Natural killer cell (primary cell): Measurements from ENCODE around the gene HIVEP3. TPM values are rescaled to one million over a fixed set of nuclear protein-coding genes. Genes with fewer than 3 reads are reported as not detected.
A peak's percentile ranks its signal among the peaks of the same experiment; 100 is the strongest.

Experiments used
- ATAC-seq, 3 donors: fragments of 150-1000 bp in 2 of 3; fragments of 200-7000 bp in 1 of 3; cut with Tn5 transposase; 1 replicate in 1 of 3; 2 replicates in 2 of 3; pipeline ENCODE4 v1.10.0; 2021; ENCODE audit warnings: mild to moderate bottlenecking in 2 of 3, moderate library complexity in 2 of 3
- DNase-seq, 2 donors: peaks; one replicate each; pipeline versions ENCODE4 v3.0.0 to v3.0.0-alpha.2; 2013 to 2021; ENCODE audit warnings: mixed read lengths in 1 of 2
- H3K27ac ChIP-seq: one replicate; pipeline ENCODE4 v1.5.1; 2013; ENCODE audit warnings: mild to moderate bottlenecking, low read length
- H3K27me3 ChIP-seq: one replicate; pipeline ENCODE4 v1.6.1; 2013; ENCODE audit warnings: low read length; ENCODE audit not compliant: control insufficient read depth, insufficient read depth
- H3K36me3 ChIP-seq: one replicate; pipeline ENCODE4 v1.6.1; 2013; ENCODE audit warnings: low read length; ENCODE audit not compliant: control insufficient read depth, insufficient read depth
- H3K4me1 ChIP-seq: one replicate; pipeline ENCODE4 v1.6.1; 2013; ENCODE audit warnings: low read length; ENCODE audit not compliant: control insufficient read depth, insufficient read depth
- H3K4me3 ChIP-seq: one replicate; pipeline ENCODE4 v1.5.1; 2013; ENCODE audit warnings: low read length
- H3K9me3 ChIP-seq: one replicate; pipeline ENCODE4 v1.6.1; 2013; ENCODE audit warnings: low read length; ENCODE audit not compliant: control insufficient read depth, insufficient read depth
- H3K27ac Mint-ChIP-seq, 2 donors: one replicate each; pipeline ENCODE4 v1.8.0; 2022; ENCODE audit warnings: mild to moderate bottlenecking in 2 of 2, mixed read lengths in 2 of 2, moderate library complexity in 1 of 2
- H3K27me3 Mint-ChIP-seq, 2 donors: one replicate each; pipeline ENCODE4 v1.8.0; 2022; ENCODE audit warnings: low read depth in 2 of 2, mixed read lengths in 2 of 2
- H3K36me3 Mint-ChIP-seq: one replicate; pipeline ENCODE4 v1.8.0; 2022; ENCODE audit warnings: mixed read lengths
- H3K4me1 Mint-ChIP-seq, 2 donors: one replicate each; pipeline ENCODE4 v1.8.0; 2022; ENCODE audit warnings: mixed read lengths in 2 of 2
- H3K4me3 Mint-ChIP-seq: one replicate; pipeline ENCODE4 v1.8.0; 2022; ENCODE audit warnings: mild to moderate bottlenecking, moderate library complexity, mixed read lengths
- H3K9me3 Mint-ChIP-seq, 2 donors: one replicate each; pipeline ENCODE4 v1.8.0; 2022; ENCODE audit warnings: mixed read lengths in 2 of 2
- CTCF ChIP-seq: fragments of 200-600 bp; IDR thresholded peaks from one replicate; pipeline ENCODE4 v1.8.0; 2022; ENCODE audit warnings: antibody characterized with exemption
- WGBS: methylation state at CpG from one replicate; pipeline ENCODE4 v1.1.7; 2013; ENCODE audit warnings: missing lambda C conversion rate; ENCODE audit not compliant: insufficient coverage; 5-methylcytosine and 5-hydroxymethylcytosine counted together
- intact Hi-C: fragments of 100-400 bp; cut with micrococcal nuclease; formaldehyde crosslinking; loops from one replicate; pipeline ENCODE4 v1.14.2; 2022
- total RNA-seq, 4 donors: library from RNA; stranded (reverse); fragments of 120-200 nt in 1 of 4; gene quantifications; one replicate each; pipeline versions ENCODE4 v1.2.3 to v1.2.4, GENCODE V29; 2013 to 2022

Gene HIVEP3
- total RNA-seq, 3 donors from 2014 or later (not counting 1 experiment from before 2014, with no cell fraction given) = 26.2 to 35.2 (median 29.8) TPM

- no peak overlapping the region for H3K27ac ChIP-seq
- H3K27ac Mint-ChIP-seq = no peak overlapping the region
- peaks cover 3 to 4% of the 10 kb centered on the region in 2 donors for H3K4me1 Mint-ChIP-seq
- no peak overlapping the region for H3K4me3 Mint-ChIP-seq
- ATAC-seq = no peak
- peaks cover 10% of the 10 kb centered on the region for H3K4me1 ChIP-seq
- TF ChIP-seq CTCF = no peak
- 90% methylated on average over 5 of the region's 5 CpGs for WGBS
- no peak for DNase-seq
- H3K9me3 ChIP-seq = no peaks in the 10 kb centered on the region
- no peak overlapping the region for H3K4me3 ChIP-seq
- no peaks in the 10 kb centered on the region for H3K9me3 Mint-ChIP-seq
- no peaks in the 10 kb centered on the region for H3K36me3 Mint-ChIP-seq
- H3K27me3 ChIP-seq = peaks cover 3% of the 10 kb centered on the region
- H3K36me3 ChIP-seq = no peaks in the 10 kb centered on the region
- intact Hi-C loops = no loop called here
- peaks cover 24% of the 10 kb centered on the region in 2 donors for H3K27me3 Mint-ChIP-seq
Observed at GRCh38 chr1:41493117-41493536, 425.6 kb downstream of the HIVEP3 start.

- no peaks in the 10 kb centered on the region for H3K36me3 ChIP-seq
- no peaks in the 10 kb centered on the region for H3K36me3 Mint-ChIP-seq
- no peak overlapping the region for H3K27ac ChIP-seq
- H3K27me3 Mint-ChIP-seq = peaks cover 20 to 24% of the 10 kb centered on the region in 2 donors
- H3K27me3 ChIP-seq = peaks cover 3% of the 10 kb centered on the region
- no peak overlapping the region for H3K4me3 ChIP-seq
- peak; percentile 19 for TF ChIP-seq CTCF
- 57% methylated on average over 7 of the region's 7 CpGs for WGBS
- DNase-seq = peak in 1 of 2 donors; percentile 43
- no peaks in the 10 kb centered on the region for H3K9me3 Mint-ChIP-seq
- no peak overlapping the region for H3K27ac Mint-ChIP-seq
- no peak overlapping the region for H3K4me3 Mint-ChIP-seq
- H3K4me1 ChIP-seq = peaks cover 10% of the 10 kb centered on the region
- ATAC-seq = no peak
- intact Hi-C loops = no loop called here
- no peaks in the 10 kb centered on the region for H3K9me3 ChIP-seq
- H3K4me1 Mint-ChIP-seq = peaks cover 3 to 4% of the 10 kb centered on the region in 2 donors
Observed at GRCh38 chr1:41492341-41492848, 426.3 kb downstream of the HIVEP3 start.

- ATAC-seq (no peak), DNase-seq (no peak)
- intact Hi-C loops = no loop called here
- Mint-ChIP-seq H3K27me3 (peaks cover 26 to 30% of the 10 kb centered on the region in 2 donors), H3K9me3 (no peaks in the 10 kb centered on the region), H3K27ac (no peak overlapping the region), H3K36me3 (no peaks in the 10 kb centered on the region), H3K4me1 (peaks cover 4 to 11% of the 10 kb centered on the region in 2 donors), H3K4me3 (no peak overlapping the region)
- no peak overlapping the region for H3K4me3 ChIP-seq
- TF ChIP-seq CTCF = no peak
- no peaks in the 10 kb centered on the region for H3K36me3 ChIP-seq
- H3K27me3 ChIP-seq = peaks cover 2% of the 10 kb centered on the region
- WGBS = 80% methylated on average over 2 of the region's 2 CpGs
- no peak overlapping the region for H3K27ac ChIP-seq
- no peaks in the 10 kb centered on the region for H3K9me3 ChIP-seq
- peaks cover 4% of the 10 kb centered on the region for H3K4me1 ChIP-seq
Observed at GRCh38 chr1:41490911-41491310, 427.8 kb downstream of the HIVEP3 start.

DNA sequence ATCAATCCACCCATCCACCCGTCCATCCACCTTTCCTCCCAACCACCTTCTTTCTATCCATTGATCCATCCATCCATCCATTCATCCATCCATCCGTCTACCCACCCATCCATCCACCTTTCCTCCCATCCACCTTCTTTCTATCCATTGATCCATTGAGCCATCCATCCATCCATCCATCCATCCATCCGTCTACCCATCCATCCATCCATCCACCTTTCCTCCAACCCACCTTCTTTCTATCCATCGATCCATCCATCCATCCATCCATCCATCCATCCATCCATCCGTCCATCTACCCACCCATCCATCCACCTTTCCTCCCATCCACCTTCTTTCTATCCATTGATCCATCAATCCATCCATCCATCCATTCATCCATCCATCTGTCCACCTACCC, 429.2 kb downstream of the HIVEP3 start:
- H3K4me1 Mint-ChIP-seq = peaks cover 0 to 7% of the 10 kb centered on the region in 2 donors
- H3K27me3 Mint-ChIP-seq = peaks cover 15 to 23% of the 10 kb centered on the region in 2 donors
- no peaks in the 10 kb centered on the region for H3K9me3 ChIP-seq
- no peak overlapping the region for H3K4me3 Mint-ChIP-seq
- DNase-seq (no peak), ATAC-seq (no peak)
- H3K4me1 ChIP-seq = no peaks in the 10 kb centered on the region
- H3K36me3 ChIP-seq = no peaks in the 10 kb centered on the region
- no peak for TF ChIP-seq CTCF
- H3K9me3 Mint-ChIP-seq = no peaks in the 10 kb centered on the region
- no peak overlapping the region for H3K27ac ChIP-seq
- peaks cover 2% of the 10 kb centered on the region for H3K27me3 ChIP-seq
- H3K36me3 Mint-ChIP-seq = no peaks in the 10 kb centered on the region
- intact Hi-C loops = no loop called here
- no peak overlapping the region for H3K27ac Mint-ChIP-seq
- H3K4me3 ChIP-seq = no peak overlapping the region
- 87% methylated on average over 5 of the region's 5 CpGs for WGBS
